ENCODE results near the gene PLEKHG1.

DNA sequence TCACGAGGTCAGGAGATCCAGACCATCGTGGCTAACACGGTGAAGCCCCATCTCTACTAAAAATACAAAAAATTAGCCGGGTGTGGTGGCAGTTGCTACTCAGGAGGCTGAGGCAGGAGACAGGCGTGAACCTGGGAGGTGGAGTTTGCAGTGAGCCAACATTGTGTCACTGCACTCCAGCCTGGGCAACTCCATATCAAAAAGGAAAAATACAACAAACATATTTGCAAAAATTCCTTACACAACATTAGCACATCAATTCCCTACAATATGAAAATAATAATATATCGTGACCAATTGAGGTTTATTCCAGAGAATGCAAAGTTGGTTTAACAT, 38.8 kb upstream of the PLEKHG1 start:
- TF ChIP-seq, protein P1, sequence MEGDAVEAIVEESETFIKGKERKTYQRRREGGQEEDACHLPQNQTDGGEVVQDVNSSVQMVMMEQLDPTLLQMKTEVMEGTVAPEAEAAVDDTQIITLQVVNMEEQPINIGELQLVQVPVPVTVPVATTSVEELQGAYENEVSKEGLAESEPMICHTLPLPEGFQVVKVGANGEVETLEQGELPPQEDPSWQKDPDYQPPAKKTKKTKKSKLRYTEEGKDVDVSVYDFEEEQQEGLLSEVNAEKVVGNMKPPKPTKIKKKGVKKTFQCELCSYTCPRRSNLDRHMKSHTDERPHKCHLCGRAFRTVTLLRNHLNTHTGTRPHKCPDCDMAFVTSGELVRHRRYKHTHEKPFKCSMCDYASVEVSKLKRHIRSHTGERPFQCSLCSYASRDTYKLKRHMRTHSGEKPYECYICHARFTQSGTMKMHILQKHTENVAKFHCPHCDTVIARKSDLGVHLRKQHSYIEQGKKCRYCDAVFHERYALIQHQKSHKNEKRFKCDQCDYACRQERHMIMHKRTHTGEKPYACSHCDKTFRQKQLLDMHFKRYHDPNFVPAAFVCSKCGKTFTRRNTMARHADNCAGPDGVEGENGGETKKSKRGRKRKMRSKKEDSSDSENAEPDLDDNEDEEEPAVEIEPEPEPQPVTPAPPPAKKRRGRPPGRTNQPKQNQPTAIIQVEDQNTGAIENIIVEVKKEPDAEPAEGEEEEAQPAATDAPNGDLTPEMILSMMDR (IDR thresholded peaks at IDR 0.05) = no peak
- no peak for TF ChIP-seq POLR2A (IDR thresholded peaks at IDR 0.05)

Data from testis (tissue), 2 donors.